Measurements from ENCODE around the gene TAF3.

Gene TAF3

GRCh38 chr10:7833210-7833609, 14.9 kb downstream of the TAF3 start:
- Mint-ChIP-seq H3K4me3 (no peak overlapping the region), H3K4me1 (ENCODE audit: low read depth) (peaks cover 7% of the 10 kb centered on the region), H3K36me3 (ENCODE audit: low read depth) (peaks cover 25% of the 10 kb centered on the region)

DNA sequence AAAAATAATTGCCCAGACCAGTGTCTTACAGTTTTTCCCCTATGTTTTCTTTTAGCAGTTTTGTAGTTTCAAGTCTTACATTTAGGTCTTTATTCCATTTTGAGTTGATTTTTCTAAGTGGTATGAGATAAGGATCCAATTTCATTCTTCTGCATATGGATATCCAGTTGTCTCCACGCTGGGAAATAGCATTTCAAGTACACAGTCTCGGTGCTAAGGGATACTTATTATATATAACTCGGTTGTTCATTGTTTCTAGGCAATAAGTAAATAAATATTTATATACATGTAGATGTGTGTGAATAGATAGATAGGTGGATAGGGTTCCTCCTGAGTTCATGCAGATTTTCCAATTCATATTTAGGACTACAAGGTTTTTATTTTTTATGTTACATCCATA, 16.0 kb downstream of the TAF3 start:
- no peak overlapping the region for H3K4me3 Mint-ChIP-seq

More at GRCh38 chr10:7833210-7833609, 14.9 kb downstream of the TAF3 start:
- Mint-ChIP-seq H3K27ac (no peak overlapping the region), H3K9me3 (no peaks in the 10 kb centered on the region), H3K27me3 (ENCODE audit: low read depth) (no peaks in the 10 kb centered on the region)

DNA sequence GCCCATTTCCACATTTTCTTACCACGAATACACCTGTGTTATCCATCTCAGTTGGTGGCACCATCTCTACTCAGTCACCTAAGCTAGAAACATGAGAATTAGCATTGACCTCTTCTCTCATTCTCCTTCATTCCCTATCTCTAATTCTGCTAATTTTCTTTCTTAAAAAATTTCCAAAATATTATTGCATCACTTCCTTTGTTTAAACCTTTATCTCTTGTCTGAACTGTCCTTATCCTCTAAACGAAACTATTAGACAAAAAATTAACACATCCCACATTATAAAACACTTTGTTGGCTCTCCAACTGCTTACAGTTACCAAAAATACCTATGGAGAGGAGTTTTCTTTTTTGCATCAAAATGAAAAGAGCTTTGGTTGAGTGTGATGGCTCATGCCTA, 18.3 kb downstream of the TAF3 start:
- Mint-ChIP-seq H3K27me3 (ENCODE audit: low read depth) (no peaks in the 10 kb centered on the region), H3K9me3 (no peaks in the 10 kb centered on the region), H3K36me3 (ENCODE audit: low read depth) (peaks cover 25% of the 10 kb centered on the region), H3K4me3 (no peak overlapping the region), H3K27ac (no peak overlapping the region), H3K4me1 (ENCODE audit: low read depth) (peaks cover 4% of the 10 kb centered on the region)

More for the DNA sequence above, 16.0 kb downstream of the TAF3 start:
- Mint-ChIP-seq H3K4me1 (ENCODE audit: low read depth) (peaks cover 7% of the 10 kb centered on the region), H3K27ac (no peak overlapping the region), H3K27me3 (ENCODE audit: low read depth) (no peaks in the 10 kb centered on the region), H3K9me3 (no peaks in the 10 kb centered on the region), H3K36me3 (ENCODE audit: low read depth) (peaks cover 26% of the 10 kb centered on the region)

- Mint-ChIP-seq H3K4me3 (no peak overlapping the region), H3K9me3 (no peaks in the 10 kb centered on the region), H3K27me3 (ENCODE audit: low read depth) (no peaks in the 10 kb centered on the region), H3K36me3 (ENCODE audit: low read depth) (peaks cover 3% of the 10 kb centered on the region), H3K4me1 (ENCODE audit: low read depth) (no peaks in the 10 kb centered on the region), H3K27ac (no peak overlapping the region)
Measured at GRCh38 chr10:7846591-7846990, 28.3 kb downstream of the TAF3 start.

GRCh38 chr10:7853226-7853842, 35.0 kb downstream of the TAF3 start:
- H3K27ac Mint-ChIP-seq = no peak overlapping the region
- peaks cover 7% of the 10 kb centered on the region for H3K4me1 Mint-ChIP-seq (ENCODE audit: low read depth)
- no peaks in the 10 kb centered on the region for H3K27me3 Mint-ChIP-seq (ENCODE audit: low read depth)
- H3K4me3 Mint-ChIP-seq = no peak overlapping the region
- peaks cover 2% of the 10 kb centered on the region for H3K9me3 Mint-ChIP-seq
- peaks cover 6% of the 10 kb centered on the region for H3K36me3 Mint-ChIP-seq (ENCODE audit: low read depth)

- Mint-ChIP-seq H3K27ac (no peak overlapping the region), H3K9me3 (peaks cover 4% of the 10 kb centered on the region), H3K4me3 (no peak overlapping the region), H3K36me3 (ENCODE audit: low read depth) (peaks cover 8% of the 10 kb centered on the region), H3K4me1 (ENCODE audit: low read depth) (peaks cover 7% of the 10 kb centered on the region), H3K27me3 (ENCODE audit: low read depth) (no peaks in the 10 kb centered on the region)
Measured at GRCh38 chr10:7853890-7854289, 35.6 kb downstream of the TAF3 start.

DNA sequence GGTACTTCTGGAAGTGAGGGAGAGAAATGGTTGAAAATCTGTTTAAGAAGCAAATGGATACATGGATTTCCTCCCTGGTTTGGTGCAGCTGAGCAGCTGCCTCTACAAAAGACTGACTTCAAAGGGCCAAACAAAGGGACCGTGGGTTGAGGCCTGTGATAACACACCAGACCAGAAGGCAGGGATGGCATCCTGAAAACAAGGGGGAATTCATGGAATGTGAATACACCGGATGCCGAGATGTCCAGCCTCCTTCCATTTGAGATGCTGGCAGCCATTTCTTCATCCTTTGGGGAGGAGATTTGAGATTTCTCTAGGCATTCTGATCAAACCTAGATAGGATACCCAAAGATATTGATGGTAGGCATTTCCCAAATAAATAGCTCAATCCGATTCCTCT, 36.9 kb downstream of the TAF3 start:
- Mint-ChIP-seq H3K4me3 (no peak overlapping the region), H3K4me1 (ENCODE audit: low read depth) (peaks cover 7% of the 10 kb centered on the region)

GRCh38 chr10:7856678-7857077, 38.4 kb downstream of the TAF3 start:
- H3K4me3 Mint-ChIP-seq = no peak overlapping the region
- peaks cover 16% of the 10 kb centered on the region for H3K9me3 Mint-ChIP-seq
- H3K36me3 Mint-ChIP-seq (ENCODE audit: low read depth) = peaks cover 13% of the 10 kb centered on the region
- H3K27me3 Mint-ChIP-seq (ENCODE audit: low read depth) = no peaks in the 10 kb centered on the region
- peaks cover 7% of the 10 kb centered on the region for H3K4me1 Mint-ChIP-seq (ENCODE audit: low read depth)
- H3K27ac Mint-ChIP-seq = no peak overlapping the region

More for the DNA sequence above, 36.9 kb downstream of the TAF3 start:
- H3K27ac Mint-ChIP-seq = no peak overlapping the region
- no peaks in the 10 kb centered on the region for H3K27me3 Mint-ChIP-seq (ENCODE audit: low read depth)
- H3K9me3 Mint-ChIP-seq = peaks cover 11% of the 10 kb centered on the region
- peaks cover 11% of the 10 kb centered on the region for H3K36me3 Mint-ChIP-seq (ENCODE audit: low read depth)

GRCh38 chr10:7857262-7857661, 39.0 kb downstream of the TAF3 start:
- Mint-ChIP-seq H3K9me3 (peaks cover 22% of the 10 kb centered on the region), H3K27ac (no peak overlapping the region), H3K36me3 (ENCODE audit: low read depth) (peaks cover 18% of the 10 kb centered on the region), H3K27me3 (ENCODE audit: low read depth) (no peaks in the 10 kb centered on the region), H3K4me3 (no peak overlapping the region), H3K4me1 (ENCODE audit: low read depth) (peaks cover 7% of the 10 kb centered on the region)

DNA sequence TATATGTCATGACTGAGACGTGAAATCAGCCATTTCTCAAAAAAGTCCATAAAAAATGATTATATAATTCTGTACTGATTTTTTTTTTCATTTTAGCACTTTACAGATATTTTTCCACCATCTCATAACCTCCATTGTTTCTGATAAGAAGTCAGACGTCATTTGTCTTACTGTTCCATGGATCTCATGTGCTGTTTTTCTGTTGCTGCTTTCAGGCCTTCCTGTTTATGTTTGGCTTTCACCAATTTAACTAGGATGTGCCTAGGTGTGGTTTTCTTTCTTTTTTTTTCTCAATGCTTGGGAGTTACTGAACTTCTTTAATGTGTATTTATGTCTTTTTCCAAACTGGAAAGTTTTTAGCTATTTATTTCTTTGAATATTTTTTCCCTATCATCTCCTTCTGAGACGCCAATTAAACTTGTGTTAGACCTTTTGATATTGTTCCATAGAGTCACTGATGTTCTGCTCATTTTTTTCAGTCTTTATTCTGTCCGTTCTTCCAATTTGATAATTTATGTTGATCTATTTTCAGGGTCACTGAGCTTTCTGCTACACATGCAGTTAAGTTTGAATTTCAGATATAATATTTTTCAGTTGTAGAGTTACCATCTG, 43.3 kb downstream of the TAF3 start:
- H3K9me3 Mint-ChIP-seq = peaks cover 30% of the 10 kb centered on the region
- peaks cover 2% of the 10 kb centered on the region for H3K4me1 Mint-ChIP-seq (ENCODE audit: low read depth)
- H3K27ac Mint-ChIP-seq = no peak overlapping the region
- H3K4me3 Mint-ChIP-seq = no peak overlapping the region
- H3K36me3 Mint-ChIP-seq (ENCODE audit: low read depth) = peaks cover 25% of the 10 kb centered on the region
- no peaks in the 10 kb centered on the region for H3K27me3 Mint-ChIP-seq (ENCODE audit: low read depth)

GRCh38 chr10:7862121-7862514, 43.8 kb downstream of the TAF3 start:
- peaks cover 2% of the 10 kb centered on the region for H3K4me1 Mint-ChIP-seq (ENCODE audit: low read depth)
- no peak overlapping the region for H3K27ac Mint-ChIP-seq
- no peaks in the 10 kb centered on the region for H3K27me3 Mint-ChIP-seq (ENCODE audit: low read depth)
- peaks cover 30% of the 10 kb centered on the region for H3K9me3 Mint-ChIP-seq
- H3K36me3 Mint-ChIP-seq (ENCODE audit: low read depth) = peaks cover 25% of the 10 kb centered on the region
- no peak overlapping the region for H3K4me3 Mint-ChIP-seq

DNA sequence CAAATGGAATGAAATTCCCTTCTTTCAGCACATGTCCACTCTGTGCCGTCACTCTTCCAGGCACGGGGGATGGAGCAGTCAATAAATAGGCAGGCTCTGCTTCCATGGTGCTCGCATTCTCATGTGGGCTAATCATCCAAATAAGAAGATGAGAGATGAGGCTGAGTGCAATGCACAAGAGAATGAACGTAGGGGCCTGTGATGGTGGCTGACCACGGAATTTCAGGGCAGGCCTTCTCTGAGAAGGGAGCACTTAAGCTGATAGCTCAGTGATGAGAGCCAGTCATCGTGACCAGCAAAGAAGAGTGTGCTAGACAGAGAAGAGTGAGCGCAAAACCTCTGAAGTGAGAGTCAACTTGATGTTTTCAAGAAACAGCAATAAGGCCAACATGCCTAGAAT, 47.9 kb downstream of the TAF3 start:
- Mint-ChIP-seq H3K4me1 (ENCODE audit: low read depth) (no peaks in the 10 kb centered on the region), H3K4me3 (no peak overlapping the region), H3K27me3 (ENCODE audit: low read depth) (no peaks in the 10 kb centered on the region), H3K27ac (no peak overlapping the region), H3K36me3 (ENCODE audit: low read depth) (peaks cover 17% of the 10 kb centered on the region), H3K9me3 (peaks cover 19% of the 10 kb centered on the region)

- peaks cover 2% of the 10 kb centered on the region for H3K4me1 Mint-ChIP-seq (ENCODE audit: low read depth)
- no peaks in the 10 kb centered on the region for H3K36me3 Mint-ChIP-seq (ENCODE audit: low read depth)
- H3K27ac Mint-ChIP-seq = no peak overlapping the region
- H3K9me3 Mint-ChIP-seq = no peaks in the 10 kb centered on the region
- H3K27me3 Mint-ChIP-seq (ENCODE audit: low read depth) = no peaks in the 10 kb centered on the region
- H3K4me3 Mint-ChIP-seq = peak overlapping the region; percentile 53
Measured at GRCh38 chr10:7872041-7872442, 53.7 kb downstream of the TAF3 start.

- Mint-ChIP-seq H3K36me3 (ENCODE audit: low read depth) (no peaks in the 10 kb centered on the region), H3K9me3 (no peaks in the 10 kb centered on the region), H3K27ac (no peak overlapping the region), H3K4me1 (ENCODE audit: low read depth) (peaks cover 2% of the 10 kb centered on the region), H3K4me3 (no peak overlapping the region), H3K27me3 (ENCODE audit: low read depth) (no peaks in the 10 kb centered on the region)
Measured at GRCh38 chr10:7874864-7875263, 56.6 kb downstream of the TAF3 start.

- no peaks in the 10 kb centered on the region for H3K9me3 Mint-ChIP-seq
- peaks cover 2% of the 10 kb centered on the region for H3K4me1 Mint-ChIP-seq (ENCODE audit: low read depth)
- H3K36me3 Mint-ChIP-seq (ENCODE audit: low read depth) = no peaks in the 10 kb centered on the region
- no peak overlapping the region for H3K27ac Mint-ChIP-seq
- no peak overlapping the region for H3K4me3 Mint-ChIP-seq
- no peaks in the 10 kb centered on the region for H3K27me3 Mint-ChIP-seq (ENCODE audit: low read depth)
Measured at GRCh38 chr10:7876541-7877127, 58.3 kb downstream of the TAF3 start.
